ENCODE results near the gene MTAP.

DNA sequence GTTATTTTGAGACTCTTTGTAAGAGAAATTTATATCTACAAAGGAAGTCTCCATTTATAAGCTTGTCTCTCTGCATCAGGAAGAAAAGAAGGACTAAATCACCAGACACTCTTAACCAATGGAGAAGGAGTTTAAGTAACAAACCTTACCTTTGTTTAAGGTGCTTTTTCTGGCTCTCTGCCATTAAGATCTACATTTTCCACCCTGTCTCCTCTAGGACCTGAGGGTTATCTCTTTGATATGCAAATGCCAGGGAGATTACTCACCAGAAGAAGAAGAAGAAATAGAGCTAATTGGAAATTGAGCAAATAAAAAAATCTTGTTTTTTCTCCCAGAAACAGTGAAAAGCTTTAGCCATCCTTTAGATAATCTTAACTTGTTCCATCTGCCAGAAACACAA is 130.8 kb downstream of the MTAP start:
- no peak for TF ChIP-seq EZH2 (IDR thresholded peaks at IDR 0.05; ENCODE audit: borderline replicate concordance, low read depth, low read length, severe bottlenecking)
- TF ChIP-seq, protein P1, sequence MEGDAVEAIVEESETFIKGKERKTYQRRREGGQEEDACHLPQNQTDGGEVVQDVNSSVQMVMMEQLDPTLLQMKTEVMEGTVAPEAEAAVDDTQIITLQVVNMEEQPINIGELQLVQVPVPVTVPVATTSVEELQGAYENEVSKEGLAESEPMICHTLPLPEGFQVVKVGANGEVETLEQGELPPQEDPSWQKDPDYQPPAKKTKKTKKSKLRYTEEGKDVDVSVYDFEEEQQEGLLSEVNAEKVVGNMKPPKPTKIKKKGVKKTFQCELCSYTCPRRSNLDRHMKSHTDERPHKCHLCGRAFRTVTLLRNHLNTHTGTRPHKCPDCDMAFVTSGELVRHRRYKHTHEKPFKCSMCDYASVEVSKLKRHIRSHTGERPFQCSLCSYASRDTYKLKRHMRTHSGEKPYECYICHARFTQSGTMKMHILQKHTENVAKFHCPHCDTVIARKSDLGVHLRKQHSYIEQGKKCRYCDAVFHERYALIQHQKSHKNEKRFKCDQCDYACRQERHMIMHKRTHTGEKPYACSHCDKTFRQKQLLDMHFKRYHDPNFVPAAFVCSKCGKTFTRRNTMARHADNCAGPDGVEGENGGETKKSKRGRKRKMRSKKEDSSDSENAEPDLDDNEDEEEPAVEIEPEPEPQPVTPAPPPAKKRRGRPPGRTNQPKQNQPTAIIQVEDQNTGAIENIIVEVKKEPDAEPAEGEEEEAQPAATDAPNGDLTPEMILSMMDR (IDR thresholded peaks at IDR 0.05; ENCODE audit: borderline replicate concordance, extremely low read depth, low read length, poor library complexity, severe bottlenecking) = no peak
